SIG-M5 (cell line): ENCODE results near the gene PCDHA3.
"Not testable (repeated sequence)": the region's sequence is repeated elsewhere in the genome, so short reads cannot be mapped to it uniquely, and the experiment has no call there.

ENCODE experiments used
- DNase-seq: peaks from one replicate; lab custom pipeline; 2025; lab: John Stamatoyannopoulos, UW

PCDHA3 gene

GRCh38 chr5:140800816-140801493 lies at the start of gene PCDHA3:
Gene PCDHA3, plus strand, starts transcription at chr5:140801057.
- DNase-seq, result no peak

- no peak for DNase-seq
Measured at GRCh38 chr5:140753561-140753960, 47.3 kb upstream of the PCDHA3 start.

GRCh38 chr5:140764177-140764973 lies 36.5 kb upstream of the PCDHA3 start:
- DNase-seq, result no peak

DNA sequence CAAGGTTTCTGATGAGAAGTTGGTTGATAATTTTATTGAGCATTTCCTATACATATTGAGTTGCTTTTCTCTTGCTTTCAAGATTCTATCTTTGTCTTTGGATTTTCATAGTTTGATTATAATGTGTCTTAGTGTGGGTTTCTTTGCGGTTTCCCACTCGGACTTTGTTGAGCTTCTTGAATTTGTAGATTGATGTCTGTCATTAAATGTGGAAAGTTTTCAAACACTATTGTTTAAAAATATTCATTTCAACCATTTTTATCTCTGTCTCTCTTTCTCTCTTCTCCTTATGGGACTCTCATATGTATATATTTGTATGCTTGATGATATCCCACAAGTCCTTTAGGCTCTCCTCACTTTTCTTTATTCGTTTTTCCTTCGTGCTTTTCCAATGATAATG lies 33.4 kb upstream of the PCDHA3 start:
- no peak for DNase-seq

GRCh38 chr5:140780512-140780911 lies 20.3 kb upstream of the PCDHA3 start:
- no peak for DNase-seq

DNA sequence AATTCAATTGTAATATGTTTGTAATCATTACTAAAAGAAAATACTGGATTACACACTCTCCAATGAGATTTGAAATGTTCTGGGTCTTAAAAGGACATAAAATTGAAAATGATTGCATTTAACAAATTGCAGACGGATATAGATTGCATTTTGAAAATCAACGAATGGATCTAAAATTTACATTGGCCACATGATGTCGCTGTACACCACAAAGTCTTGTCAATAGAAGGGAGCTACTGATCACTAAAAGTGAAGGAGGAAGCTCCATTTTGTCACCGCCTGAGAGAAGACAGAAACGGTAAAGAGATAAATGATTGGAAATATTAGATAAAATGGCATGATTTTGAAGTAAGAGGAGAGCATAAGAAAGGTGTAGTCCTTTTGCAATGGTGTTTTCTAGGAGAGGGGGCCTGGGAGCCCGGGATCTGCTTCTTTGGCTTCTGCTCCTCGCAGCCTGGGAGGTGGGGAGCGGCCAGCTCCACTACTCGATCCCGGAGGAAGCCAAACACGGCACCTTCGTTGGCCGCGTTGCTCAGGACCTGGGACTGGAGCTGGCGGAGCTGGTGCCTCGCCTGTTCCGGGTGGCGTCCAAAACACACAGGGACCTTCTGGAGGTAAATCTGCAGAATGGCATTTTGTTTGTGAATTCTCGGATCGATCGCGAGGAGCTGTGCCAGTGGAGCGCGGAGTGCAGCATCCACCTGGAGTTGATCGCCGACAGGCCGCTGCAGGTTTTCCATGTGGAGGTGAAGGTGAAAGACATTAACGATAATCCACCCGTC lies 14.8 kb upstream of the PCDHA3 start, which contains the start of gene PCDHA1:
TSS of gene PCDHA1 (plus strand) at position 236 of the 782 bp plus-strand sequence.
- DNase-seq, result no peak

GRCh38 chr5:140787422-140787821 lies 13.4 kb upstream of the PCDHA3 start:
- DNase-seq, result not testable (repeated sequence)

DNA sequence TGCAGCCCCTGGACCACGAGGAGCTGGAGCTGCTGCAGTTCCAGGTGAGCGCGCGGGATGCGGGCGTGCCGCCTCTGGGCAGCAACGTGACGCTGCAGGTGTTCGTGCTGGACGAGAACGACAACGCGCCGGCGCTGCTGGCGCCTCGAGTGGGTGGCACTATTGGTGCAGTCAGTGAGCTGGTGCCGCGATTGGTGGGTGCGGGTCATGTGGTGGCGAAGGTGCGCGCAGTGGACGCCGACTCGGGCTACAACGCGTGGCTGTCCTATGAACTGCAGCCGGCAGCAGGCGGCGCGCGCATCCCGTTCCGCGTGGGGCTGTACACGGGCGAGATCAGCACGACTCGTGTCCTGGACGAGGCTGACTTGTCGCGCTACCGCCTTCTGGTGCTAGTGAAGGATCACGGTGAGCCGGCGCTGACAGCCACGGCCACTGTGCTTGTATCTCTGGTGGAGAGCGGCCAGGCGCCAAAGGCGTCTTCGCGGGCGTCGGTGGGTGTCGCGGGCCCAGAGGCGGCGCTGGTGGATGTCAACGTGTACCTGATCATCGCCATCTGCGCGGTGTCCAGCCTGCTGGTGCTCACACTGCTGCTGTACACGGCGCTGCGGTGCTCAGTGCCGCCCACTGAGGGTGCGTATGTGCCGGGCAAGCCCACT lies 12.9 kb upstream of the PCDHA3 start:
- not testable (repeated sequence) for DNase-seq

DNA sequence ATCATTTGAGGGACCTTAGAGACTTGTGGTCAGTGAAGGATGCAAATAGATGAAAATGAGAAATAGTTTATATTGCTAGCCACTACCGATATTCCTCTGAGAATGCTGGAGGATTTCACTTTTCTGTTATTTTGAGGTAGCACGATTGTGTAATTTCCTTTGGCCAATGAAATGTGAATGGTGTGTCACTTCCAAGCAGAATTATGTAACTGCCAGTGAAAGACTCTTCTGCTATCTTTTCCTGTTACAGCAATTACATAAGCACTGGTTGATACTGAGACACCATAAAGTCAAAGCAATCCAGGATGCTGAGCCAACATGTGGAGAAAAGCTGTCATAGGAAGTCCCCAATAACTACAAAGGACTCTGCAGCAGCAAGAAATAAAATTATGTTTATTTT lies 9.8 kb upstream of the PCDHA3 start:
- no peak for DNase-seq

- DNase-seq, result no peak
Measured at GRCh38 chr5:140794595-140795258, 6.1 kb upstream of the PCDHA3 start, which contains the start of gene PCDHA2. Gene PCDHA2, plus strand, starts transcription at chr5:140794852.

- no peak for DNase-seq
Measured at GRCh38 chr5:140795259-140795641, 5.6 kb upstream of the PCDHA3 start.

DNA sequence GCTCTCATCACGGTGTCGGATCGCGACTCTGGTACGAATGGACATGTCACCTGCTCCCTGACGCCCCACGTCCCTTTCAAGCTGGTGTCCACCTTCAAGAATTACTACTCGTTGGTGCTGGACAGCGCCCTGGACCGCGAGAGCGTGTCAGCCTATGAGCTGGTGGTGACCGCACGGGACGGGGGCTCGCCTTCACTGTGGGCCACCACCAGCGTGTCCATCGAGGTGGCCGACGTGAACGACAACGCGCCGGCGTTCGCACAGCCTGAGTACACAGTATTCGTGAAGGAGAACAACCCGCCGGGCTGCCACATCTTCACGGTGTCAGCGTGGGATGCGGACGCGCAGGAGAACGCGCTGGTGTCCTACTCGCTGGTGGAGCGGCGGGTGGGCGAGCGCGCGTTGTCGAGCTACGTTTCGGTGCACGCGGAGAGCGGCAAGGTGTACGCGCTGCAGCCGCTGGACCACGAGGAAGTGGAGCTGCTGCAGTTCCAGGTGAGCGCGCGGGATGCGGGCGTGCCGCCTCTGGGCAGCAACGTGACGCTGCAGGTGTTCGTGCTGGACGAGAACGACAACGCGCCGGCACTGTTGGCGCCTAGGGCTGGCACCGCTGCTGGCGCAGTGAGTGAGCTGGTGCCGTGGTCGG lies 4.7 kb upstream of the PCDHA3 start:
- not testable (repeated sequence) for DNase-seq

GRCh38 chr5:140796718-140797095 lies 4.2 kb upstream of the PCDHA3 start:
- no peak for DNase-seq

GRCh38 chr5:140801494-140801841 lies 611 bp downstream of the PCDHA3 start:
- no peak for DNase-seq

DNA sequence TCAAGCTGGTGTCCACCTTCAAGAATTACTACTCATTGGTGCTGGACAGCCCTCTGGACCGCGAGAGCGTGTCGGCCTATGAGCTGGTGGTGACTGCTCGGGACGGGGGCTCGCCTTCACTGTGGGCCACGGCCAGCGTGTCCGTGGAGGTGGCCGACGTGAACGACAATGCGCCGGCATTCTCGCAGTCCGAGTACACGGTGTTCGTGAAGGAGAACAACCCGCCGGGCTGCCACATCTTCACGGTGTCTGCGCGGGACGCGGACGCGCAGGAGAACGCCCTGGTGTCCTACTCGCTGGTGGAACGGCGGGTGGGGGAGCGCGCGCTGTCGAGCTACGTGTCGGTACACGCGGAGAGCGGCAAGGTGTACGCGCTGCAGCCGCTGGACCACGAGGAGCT lies 1.5 kb downstream of the PCDHA3 start:
- DNase-seq, result not testable (repeated sequence)

- no peak for DNase-seq
Measured at GRCh38 chr5:140802781-140803271, 2.0 kb downstream of the PCDHA3 start.

GRCh38 chr5:140806834-140807775 lies 6.2 kb downstream of the PCDHA3 start, which contains the start of gene PCDHA4:
Gene PCDHA4, plus strand, starts transcription at chr5:140807068.
- no peak for DNase-seq

DNA sequence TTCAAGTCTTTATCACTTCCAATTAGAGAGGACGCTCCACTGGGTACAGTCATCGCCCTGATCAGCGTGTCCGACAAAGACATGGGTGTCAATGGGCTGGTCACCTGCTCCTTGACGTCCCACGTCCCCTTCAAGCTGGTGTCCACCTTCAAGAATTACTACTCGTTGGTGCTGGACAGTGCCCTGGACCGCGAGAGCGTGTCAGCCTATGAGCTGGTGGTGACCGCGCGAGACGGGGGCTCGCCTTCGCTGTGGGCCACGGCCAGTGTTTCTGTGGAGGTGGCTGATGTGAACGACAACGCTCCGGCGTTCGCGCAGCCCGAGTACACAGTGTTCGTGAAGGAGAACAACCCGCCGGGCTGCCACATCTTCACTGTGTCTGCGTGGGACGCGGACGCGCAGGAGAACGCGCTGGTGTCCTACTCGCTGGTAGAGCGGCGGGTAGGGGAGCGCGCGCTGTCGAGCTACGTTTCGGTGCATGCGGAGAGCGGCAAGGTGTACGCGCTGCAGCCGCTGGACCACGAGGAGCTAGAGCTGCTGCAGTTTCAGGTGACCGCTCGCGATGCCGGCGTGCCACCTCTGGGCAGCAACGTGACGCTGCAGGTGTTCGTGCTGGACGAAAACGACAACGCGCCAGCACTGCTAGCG lies 7.5 kb downstream of the PCDHA3 start:
- not testable (repeated sequence) for DNase-seq

DNA sequence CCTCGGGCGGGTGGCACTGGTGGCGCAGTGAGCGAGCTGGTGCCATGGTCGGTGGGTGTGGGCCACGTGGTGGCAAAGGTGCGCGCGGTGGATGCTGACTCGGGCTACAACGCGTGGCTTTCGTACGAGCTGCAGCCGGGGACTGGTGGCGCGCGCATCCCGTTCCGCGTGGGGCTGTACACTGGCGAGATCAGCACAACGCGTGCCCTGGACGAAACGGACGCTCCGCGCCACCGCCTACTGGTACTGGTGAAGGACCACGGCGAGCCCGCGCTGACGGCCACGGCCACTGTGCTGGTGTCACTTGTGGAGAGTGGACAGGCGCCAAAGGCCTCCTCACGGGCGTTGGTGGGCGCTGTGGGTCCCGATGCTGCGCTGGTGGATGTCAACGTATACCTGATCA lies 8.0 kb downstream of the PCDHA3 start:
- no peak for DNase-seq
